Stimulated activated effector memory CD8-positive, alpha-beta T cell treated with anti-CD3 and anti-CD28 coated beads, Interleukin-12 subunit alpha, Interleukin-12 subunit beta, amount 100 ng/mL, for 72 hours (primary cell): ENCODE measurements around the gene ZNG1A.
A peak's percentile ranks its signal among the peaks of the same experiment; 100 is the strongest.
"Not testable (repeated sequence)": the region's sequence is repeated elsewhere in the genome, so short reads cannot be mapped to it uniquely, and the experiment has no call there.

Experiments
- ATAC-seq: fragments of 150-1000 bp; cut with Tn5 transposase; 2 replicates; pipeline ENCODE4 v1.10.0; 2021
- DNase-seq, 2 donors: peaks; one replicate each; pipeline ENCODE4 v3.0.0; 2021 to 2022; ENCODE audit warnings: low spot score in 2 of 2
- H3K27ac Mint-ChIP-seq: one replicate; pipeline ENCODE4 v1.8.0; 2022; ENCODE audit warnings: mild to moderate bottlenecking, mixed read lengths
- H3K36me3 Mint-ChIP-seq: one replicate; pipeline ENCODE4 v1.8.0; 2022; ENCODE audit warnings: mild to moderate bottlenecking, mixed read lengths
- H3K4me1 Mint-ChIP-seq: one replicate; pipeline ENCODE4 v1.8.0; 2022; ENCODE audit warnings: mixed read lengths
- H3K4me3 Mint-ChIP-seq: one replicate; pipeline ENCODE4 v1.8.0; 2022; ENCODE audit warnings: mild to moderate bottlenecking, mixed read lengths
- H3K9me3 Mint-ChIP-seq: one replicate; pipeline ENCODE4 v1.8.0; 2022; ENCODE audit warnings: mixed read lengths

ZNG1A gene

DNA sequence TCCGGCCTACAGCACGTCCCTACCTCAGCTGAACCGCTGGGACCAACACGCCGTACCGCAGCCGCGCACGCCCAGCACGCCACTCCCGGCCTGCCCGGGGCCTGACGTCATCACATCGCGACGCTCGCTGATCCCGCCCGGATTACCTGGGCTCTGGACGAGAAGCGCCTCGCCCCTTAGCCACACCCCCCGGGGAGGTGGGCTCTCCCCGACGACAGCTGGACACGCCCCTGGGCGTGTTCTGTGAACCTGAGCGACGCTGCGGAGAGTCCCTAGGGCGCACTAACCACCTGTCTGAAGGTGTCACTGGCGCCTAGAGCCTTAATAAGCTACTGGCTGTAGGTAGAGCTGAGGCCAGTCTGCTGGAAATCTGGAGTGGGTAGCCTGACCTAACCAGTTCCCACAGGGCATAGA lies at the start of gene ZNG1A:
TSS of gene ZNG1A (minus strand) at position 87 of the 414 bp plus-strand sequence. CDS start 87 bp downstream, outside the sequence.
- H3K9me3 Mint-ChIP-seq, H3K4me1 Mint-ChIP-seq, ATAC-seq: not testable (repeated sequence)
- peak in 1 of 2 donors; percentile 44 for DNase-seq
- Mint-ChIP-seq H3K27ac (peak within 1 kb of the TSS; percentile 85), H3K36me3 (peaks cover 17% of the 10 kb centered on the region), H3K4me3 (peak within 1 kb of the TSS; percentile 81)

DNA sequence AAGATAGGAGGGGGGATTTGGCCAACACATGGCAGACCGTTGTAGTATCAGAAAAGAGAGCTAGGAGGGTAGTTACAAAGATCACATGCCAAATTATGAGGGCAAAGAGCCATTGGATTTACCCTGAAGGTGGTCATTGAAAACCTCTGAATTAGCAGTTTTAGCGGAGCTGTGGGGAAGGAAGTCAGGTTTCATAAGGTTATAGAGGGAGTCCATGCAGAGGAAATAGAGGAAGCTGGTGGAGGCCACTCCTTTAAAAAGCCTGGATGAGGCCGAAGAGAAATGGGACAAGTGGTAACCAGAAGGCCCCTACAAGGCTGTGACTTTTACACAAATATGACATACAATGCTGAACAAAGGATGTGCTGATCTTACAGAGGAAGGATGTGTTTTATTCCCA lies 49.0 kb upstream of the ZNG1A start:
- Mint-ChIP-seq H3K27ac (no peak overlapping the region), H3K9me3 (peaks cover 4% of the 10 kb centered on the region), H3K36me3 (peaks cover 5% of the 10 kb centered on the region), H3K4me1 (peaks cover 12% of the 10 kb centered on the region), H3K4me3 (no peak overlapping the region)
- no peak for ATAC-seq
- DNase-seq = no peak

DNA sequence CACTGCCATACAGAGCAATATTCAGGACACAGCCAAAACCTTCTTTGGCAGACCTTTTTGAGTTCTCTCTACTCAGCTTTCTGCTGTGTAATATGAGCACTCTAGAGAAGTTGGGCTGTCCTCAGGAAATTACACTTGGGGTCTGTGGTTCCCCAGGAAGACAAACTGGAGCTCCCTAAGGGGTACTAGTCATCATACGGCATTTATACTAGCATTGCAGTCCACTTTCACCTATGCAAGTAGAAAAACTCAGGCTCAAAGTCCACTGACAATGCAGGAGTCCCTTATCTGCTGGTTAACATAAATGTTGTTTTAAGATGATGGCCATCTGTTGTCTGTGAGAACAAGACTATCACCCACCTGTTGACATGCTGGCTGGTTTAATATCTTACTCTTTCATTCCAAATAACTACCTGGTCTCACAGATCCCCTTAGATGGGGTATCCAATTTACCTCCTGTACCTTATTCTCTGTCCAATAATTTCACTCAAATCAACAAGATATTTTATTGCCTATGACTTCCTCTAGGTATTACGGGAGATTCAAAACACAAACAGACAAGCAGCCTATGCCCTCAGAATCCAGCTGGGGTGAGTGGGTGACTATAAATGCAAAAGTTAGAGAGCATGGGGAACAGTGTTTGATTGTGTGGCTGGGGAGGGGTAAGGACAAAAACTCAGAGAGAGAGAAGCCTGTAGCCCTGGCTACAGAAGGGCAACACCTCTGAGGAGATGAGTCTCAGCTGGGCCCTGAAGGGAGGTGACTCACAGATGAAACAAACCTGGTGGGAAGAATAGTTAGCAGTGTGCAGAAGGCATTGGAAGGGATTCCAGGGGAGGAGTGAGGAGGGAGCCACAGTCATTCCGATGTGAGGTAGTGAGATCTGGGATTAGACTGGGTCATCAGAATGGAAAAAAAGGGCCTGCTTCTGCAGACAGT lies 46.0 kb upstream of the ZNG1A start:
- H3K9me3 Mint-ChIP-seq = peaks cover 4% of the 10 kb centered on the region
- H3K36me3 Mint-ChIP-seq = no peaks in the 10 kb centered on the region
- H3K4me3 Mint-ChIP-seq = no peak overlapping the region
- no peak for DNase-seq
- H3K27ac Mint-ChIP-seq = no peak overlapping the region
- ATAC-seq = peak; percentile 88
- peaks cover 23% of the 10 kb centered on the region for H3K4me1 Mint-ChIP-seq

DNA sequence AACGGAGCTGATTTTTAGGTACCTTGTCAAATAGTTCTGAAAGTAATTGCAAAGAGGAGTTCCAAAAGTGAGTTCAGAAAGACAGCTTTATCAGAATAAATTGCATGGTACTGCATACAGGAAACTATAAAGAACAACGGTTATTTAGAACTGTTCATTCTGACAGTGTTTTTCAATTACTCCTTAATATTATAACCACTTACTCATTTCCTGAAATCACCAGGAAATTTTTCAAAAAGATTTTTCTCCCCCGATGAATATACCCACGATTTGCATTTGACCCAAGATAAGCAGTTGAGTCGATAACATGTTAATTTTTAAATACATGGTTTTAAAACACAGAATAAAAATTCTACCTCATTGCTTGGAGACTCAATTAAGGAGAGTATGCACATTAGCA lies 45.2 kb upstream of the ZNG1A start:
- DNase-seq (no peak), ATAC-seq (no peak)
- no peak overlapping the region for H3K27ac Mint-ChIP-seq
- peaks cover 4% of the 10 kb centered on the region for H3K9me3 Mint-ChIP-seq
- H3K4me1 Mint-ChIP-seq = peaks cover 17% of the 10 kb centered on the region
- no peak overlapping the region for H3K4me3 Mint-ChIP-seq
- H3K36me3 Mint-ChIP-seq = no peaks in the 10 kb centered on the region

DNA sequence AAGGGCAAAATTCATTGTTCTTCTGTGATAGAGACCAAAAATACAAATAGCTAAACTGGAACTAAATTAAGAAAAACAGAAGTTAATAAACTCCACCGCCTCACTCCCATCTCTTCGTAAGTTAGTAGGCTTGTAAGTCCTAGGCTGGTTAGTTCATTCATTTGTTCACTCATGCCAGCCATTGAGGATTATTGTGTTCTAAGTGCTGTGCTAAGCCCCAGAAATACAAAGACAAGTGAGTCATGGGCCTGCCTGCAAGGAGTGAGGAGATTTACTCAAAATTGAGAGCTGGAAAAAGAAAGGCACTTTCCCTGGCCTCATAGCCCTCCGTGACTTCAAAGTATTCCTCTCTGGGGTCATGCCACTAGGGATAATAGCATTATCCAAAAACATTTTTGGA lies 44.3 kb upstream of the ZNG1A start:
- ATAC-seq (no peak), DNase-seq (no peak)
- H3K9me3 Mint-ChIP-seq = peaks cover 4% of the 10 kb centered on the region
- H3K36me3 Mint-ChIP-seq = no peaks in the 10 kb centered on the region
- peak overlapping the region; percentile 17 for H3K4me3 Mint-ChIP-seq
- peak overlapping the region; percentile 71 for H3K27ac Mint-ChIP-seq
- H3K4me1 Mint-ChIP-seq = peaks cover 15% of the 10 kb centered on the region

DNA sequence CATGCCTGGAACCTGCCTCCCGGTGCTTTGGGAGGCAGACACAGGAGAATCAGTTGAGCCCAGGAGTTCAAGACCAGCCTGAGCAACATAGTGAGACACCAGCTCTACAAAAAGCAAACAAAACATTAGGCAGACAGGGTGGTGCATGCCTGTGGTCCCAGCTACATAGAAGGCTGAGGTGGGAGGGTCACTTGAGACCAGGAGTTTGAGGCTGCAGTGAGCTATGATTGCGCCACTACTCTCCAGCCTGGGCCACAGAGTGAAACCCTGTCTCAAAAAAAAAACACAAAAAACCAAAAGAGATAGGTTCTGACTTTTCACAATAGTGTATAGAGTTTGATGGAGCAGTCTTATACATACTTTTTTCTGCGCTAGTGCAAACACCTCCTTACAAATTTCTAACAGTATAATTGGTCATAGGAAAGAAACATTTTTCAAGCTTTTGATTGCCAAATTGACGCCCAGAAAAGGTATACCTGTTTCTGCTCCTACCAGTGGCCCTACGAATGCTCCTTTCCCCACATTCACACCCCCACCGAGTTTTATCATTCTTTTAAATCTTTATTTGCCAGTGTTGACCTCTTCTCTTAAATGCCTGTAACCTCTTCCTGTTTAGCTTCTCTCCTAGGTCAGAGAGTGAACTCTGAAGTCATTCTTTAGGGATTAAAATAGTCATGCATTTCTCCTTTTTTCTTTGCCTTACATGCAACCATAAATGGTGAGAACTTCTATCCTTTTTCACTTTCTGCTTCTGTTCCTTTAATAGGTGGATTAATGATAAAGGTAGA lies 43.3 kb upstream of the ZNG1A start:
- ATAC-seq (peak; percentile 9), DNase-seq (no peak)
- Mint-ChIP-seq H3K27ac (peak overlapping the region; percentile 71), H3K4me1 (peaks cover 18% of the 10 kb centered on the region), H3K4me3 (peak overlapping the region; percentile 17), H3K9me3 (no peaks in the 10 kb centered on the region), H3K36me3 (no peaks in the 10 kb centered on the region)

DNA sequence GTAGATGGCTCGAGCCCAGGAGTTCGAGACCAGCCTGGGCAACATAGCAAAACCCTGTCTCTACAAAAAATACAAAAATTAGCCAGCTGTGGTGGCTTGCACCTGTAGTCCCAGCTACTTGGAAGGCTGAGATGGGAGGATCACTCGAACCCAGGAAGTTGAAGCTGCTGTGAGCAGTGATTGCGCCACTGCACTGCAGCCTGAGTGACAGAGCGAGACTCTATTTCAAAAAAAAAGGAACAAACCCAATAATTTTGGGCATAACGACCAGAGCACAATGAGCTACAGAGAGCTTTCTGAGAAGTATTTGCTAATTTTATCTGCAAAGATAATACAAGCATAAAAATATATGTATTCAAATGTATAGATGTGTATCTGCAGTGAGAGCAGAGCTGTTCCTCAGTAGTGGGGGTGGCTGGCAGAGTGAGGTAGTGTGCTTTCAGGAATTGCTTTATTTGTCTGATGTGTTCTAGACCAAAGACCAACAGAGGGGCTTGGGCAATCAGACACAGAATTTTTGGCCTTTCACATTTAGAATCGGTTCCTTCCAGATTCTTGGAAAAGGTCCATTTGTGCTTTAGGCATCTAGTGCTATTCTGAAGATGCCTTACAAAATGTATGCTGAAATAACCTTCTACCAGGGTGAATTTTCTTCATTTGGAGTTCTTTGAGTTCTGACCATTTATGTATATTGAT lies 41.0 kb upstream of the ZNG1A start:
- peaks cover 29% of the 10 kb centered on the region for H3K4me1 Mint-ChIP-seq
- H3K36me3 Mint-ChIP-seq = no peaks in the 10 kb centered on the region
- H3K4me3 Mint-ChIP-seq = no peak overlapping the region
- H3K9me3 Mint-ChIP-seq = no peaks in the 10 kb centered on the region
- no peak for ATAC-seq
- DNase-seq = no peak
- no peak overlapping the region for H3K27ac Mint-ChIP-seq

DNA sequence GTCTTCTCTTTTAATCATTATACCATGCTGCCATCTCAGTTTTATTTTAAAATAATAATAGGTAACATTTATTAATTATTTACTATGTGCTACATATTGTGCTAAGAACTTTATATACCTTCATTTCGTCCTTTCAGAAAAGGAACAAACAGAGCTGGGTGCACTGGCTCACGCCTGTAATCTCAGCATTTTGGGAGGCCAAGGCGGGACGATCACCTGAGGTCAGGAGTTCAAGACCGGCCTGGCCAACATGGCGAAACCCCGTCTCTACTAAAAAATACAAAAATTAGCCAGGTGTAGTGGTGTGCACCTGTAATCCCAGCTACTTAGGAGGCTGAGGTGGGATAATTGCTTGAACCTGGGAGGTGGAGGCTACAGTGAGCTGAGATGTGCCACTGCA lies 40.2 kb upstream of the ZNG1A start:
- H3K27ac Mint-ChIP-seq, H3K4me3 Mint-ChIP-seq, H3K9me3 Mint-ChIP-seq, ATAC-seq, H3K36me3 Mint-ChIP-seq, DNase-seq: not testable (repeated sequence)
- peaks cover 29% of the 10 kb centered on the region for H3K4me1 Mint-ChIP-seq

DNA sequence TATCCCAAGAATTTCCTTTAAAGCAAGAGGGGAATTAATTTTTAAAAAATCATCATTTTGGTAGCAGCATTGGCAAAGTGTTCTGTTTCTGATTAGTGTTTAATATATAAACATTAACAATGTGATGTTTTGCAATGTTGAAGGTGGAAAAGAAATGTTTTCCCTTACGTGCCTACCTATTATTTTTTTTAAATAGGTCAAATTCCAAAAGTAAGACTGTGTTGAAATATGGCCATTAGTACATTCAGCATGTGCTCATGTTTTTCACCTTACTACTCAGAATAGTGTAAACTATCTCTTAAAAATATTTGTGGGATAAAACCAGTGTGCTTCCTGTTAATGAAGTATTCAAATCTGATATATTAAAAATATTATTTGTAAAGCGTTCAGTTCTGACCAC lies 39.1 kb upstream of the ZNG1A start:
- Mint-ChIP-seq H3K4me3 (no peak overlapping the region), H3K4me1 (peaks cover 26% of the 10 kb centered on the region), H3K36me3 (no peaks in the 10 kb centered on the region), H3K27ac (no peak overlapping the region), H3K9me3 (no peaks in the 10 kb centered on the region)
- DNase-seq = no peak
- no peak for ATAC-seq

DNA sequence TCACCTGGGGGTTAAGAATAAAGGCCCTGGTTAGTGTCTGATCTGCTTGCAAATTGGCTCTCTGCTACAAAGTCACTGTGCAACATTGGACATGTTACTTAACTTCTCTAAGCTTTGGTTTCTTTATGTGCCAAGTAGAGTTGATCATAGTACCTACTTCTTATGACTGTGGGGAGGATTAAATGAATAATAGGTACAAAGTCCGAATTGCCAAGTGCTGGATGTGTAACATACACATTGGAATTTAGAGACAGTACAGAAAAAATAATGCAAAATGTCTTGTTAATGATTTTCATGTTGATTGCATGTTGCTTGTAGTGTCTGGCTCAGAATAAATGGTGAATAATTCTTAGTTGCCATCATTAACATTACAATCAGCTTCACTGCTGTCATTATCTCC lies 38.0 kb upstream of the ZNG1A start:
- peak overlapping the region; percentile 26 for H3K27ac Mint-ChIP-seq
- no peak for ATAC-seq
- H3K36me3 Mint-ChIP-seq = no peaks in the 10 kb centered on the region
- H3K4me1 Mint-ChIP-seq = peaks cover 15% of the 10 kb centered on the region
- DNase-seq = no peak
- no peaks in the 10 kb centered on the region for H3K9me3 Mint-ChIP-seq
- peak overlapping the region; percentile 73 for H3K4me3 Mint-ChIP-seq

DNA sequence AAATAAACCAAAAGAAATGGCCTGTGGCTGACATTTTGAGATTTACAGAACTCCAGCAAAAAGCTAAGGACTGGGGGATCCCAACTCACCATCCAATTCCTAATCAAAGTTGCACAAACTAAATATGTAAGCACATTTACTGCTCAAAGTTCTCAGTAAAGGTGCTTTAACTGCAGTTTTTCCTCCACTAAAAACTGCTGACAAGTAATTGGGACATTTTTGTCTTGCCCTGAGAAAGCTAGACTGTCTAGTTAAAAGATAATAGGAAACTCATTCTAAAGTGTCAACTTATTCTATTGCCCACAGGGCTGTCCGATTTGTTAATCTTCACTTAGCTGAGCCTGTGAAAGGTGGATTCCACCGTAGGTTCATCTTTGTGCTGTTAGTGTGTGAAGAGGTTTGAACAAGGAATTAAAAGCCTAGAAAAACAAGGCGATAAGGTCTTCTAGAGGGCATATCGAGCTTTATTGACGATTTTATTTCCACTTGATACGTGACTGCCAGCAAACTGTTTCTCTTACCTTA lies 36.8 kb upstream of the ZNG1A start:
- Mint-ChIP-seq H3K4me1 (peaks cover 14% of the 10 kb centered on the region), H3K27ac (peak overlapping the region; percentile 50), H3K36me3 (no peaks in the 10 kb centered on the region), H3K4me3 (peak overlapping the region; percentile 73), H3K9me3 (no peaks in the 10 kb centered on the region)
- ATAC-seq (no peak), DNase-seq (no peak)

DNA sequence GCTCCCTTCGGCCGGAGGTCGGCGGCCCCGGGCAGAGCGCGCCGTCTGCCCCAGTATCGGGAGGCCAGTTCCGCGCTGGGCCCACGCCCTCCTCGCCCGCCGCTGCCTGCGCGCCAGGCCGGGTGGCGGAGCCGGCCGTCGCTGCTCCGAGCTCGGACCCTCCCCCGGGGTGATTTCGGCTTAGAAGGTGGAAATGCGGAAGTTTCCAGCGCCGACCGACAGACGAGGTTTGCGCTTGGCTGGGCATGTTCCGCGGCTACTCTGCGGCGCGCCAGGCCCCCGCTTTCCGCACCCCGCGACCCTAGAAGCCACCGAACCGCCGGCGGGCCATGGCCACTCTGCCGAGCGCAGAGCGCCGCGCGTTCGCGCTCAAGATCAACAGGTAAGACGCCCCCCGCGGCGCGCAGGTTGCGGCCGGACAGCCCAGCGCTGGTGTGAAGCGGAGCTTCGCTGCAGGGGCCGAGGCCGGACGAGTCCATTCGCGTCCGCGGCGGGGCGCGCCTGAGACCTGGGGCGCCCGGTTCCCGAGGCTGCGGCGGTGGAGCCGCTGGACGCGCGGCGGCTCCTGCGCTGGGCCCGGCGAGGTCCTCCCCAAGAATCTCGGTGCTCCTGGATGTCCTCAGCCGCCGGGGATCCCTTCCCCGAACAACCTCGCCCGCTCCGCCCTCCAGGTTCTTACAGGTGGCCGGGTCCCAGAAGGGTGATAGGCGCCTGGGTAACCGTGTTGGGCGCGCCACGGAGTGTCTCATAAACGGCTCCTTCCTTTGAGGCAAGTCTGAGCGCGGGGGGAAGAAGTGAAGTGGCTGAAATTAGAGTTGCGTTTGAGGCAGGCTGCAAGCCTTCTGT lies 36.0 kb upstream of the ZNG1A start, which contains the start of gene DOCK8:
TSS of gene DOCK8 (plus strand) at position 218 of the 846 bp plus-strand sequence. CDS start at position 330, 112 bp downstream.
- Mint-ChIP-seq H3K36me3 (no peaks in the 10 kb centered on the region), H3K9me3 (no peaks in the 10 kb centered on the region), H3K4me3 (peak within 1 kb of the TSS; percentile 73), H3K4me1 (peaks cover 14% of the 10 kb centered on the region), H3K27ac (peak within 1 kb of the TSS; percentile 50)
- peak; percentile 64 to 86 for DNase-seq
- ATAC-seq = peak; percentile 91

DNA sequence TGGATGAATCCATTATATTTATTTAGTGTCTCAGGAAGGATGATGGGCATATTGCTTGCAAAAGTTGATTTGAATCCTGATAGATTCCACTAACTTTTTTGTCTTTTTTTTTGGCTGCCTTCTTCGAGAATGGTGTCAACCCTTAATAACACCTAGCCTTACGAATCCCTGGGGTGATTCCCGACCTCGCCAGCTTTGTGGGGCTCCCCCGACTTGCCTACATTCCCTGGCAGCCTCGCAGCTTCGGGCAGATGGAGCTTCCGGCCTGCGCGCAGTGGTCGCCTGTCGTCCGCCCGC lies 35.4 kb upstream of the ZNG1A start:
- H3K4me3 Mint-ChIP-seq = peak overlapping the region; percentile 73
- no peaks in the 10 kb centered on the region for H3K36me3 Mint-ChIP-seq
- H3K9me3 Mint-ChIP-seq = no peaks in the 10 kb centered on the region
- peaks cover 14% of the 10 kb centered on the region for H3K4me1 Mint-ChIP-seq
- DNase-seq (no peak), ATAC-seq (no peak)
- H3K27ac Mint-ChIP-seq = peak overlapping the region; percentile 50

DNA sequence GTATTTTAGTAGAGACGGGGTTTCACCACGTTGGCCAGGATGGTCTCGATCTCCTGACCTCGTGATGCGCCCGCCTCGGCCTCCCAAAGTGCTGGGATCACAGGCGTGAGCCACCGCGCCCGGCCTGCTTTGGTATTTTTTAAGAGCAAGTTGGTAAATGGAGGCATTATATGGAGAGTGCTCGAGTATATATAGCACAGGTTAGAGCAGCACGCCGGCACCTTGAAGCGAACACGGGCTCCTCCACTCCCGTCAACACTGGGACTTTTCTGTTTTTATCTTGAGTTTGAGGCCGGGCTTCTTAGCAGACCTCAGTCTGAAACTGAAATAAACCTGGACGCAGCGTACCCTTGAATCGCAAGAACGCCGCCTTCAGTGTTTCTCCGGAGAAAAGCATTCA lies 35.0 kb upstream of the ZNG1A start:
- not testable (repeated sequence) for H3K9me3 Mint-ChIP-seq, H3K36me3 Mint-ChIP-seq, ATAC-seq, DNase-seq, H3K27ac Mint-ChIP-seq
- Mint-ChIP-seq H3K4me3 (peak overlapping the region; percentile 73), H3K4me1 (peaks cover 14% of the 10 kb centered on the region)
